ENCODE data around the gene SOWAHA.

DNA sequence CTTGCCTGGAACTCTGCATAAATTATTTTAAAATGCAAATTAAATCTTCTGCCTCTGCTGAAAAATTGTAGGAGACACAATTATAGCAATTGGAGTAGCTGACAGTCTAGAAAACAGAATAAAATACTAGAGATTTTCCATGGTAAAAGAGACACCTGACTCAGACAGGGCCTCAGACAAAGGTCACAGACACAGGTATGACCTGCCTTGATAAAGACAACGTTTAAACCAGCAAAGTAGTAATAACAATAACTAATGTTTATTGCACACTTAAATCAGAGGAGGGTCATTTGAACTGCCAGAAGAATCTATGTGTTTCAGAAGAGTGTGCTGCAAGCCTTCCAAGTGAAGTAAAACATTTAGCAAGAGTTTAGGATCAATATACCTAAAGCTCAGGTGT lies 3.9 kb downstream of the SOWAHA start:
- no peak for TF ChIP-seq CTCF (IDR thresholded peaks at IDR 0.05; ENCODE audit: extremely low read depth in 1 of 2, insufficient read depth in 1 of 2, low read depth in 1 of 2, low read length in 2 of 2)
- no peak for TF ChIP-seq POLR2A (IDR thresholded peaks at IDR 0.05; ENCODE audit: low read depth, low read length)
- no peak for TF ChIP-seq EZH2 (IDR thresholded peaks at IDR 0.05; ENCODE audit: borderline replicate concordance, low read depth, low read length, severe bottlenecking)
- TF ChIP-seq MYC (IDR thresholded peaks at IDR 0.05; ENCODE audit: low read depth, low read length): no peak
- TF ChIP-seq POLR2AphosphoS5 (IDR thresholded peaks at IDR 0.05; ENCODE audit: insufficient read depth, low read depth, low read length): no peak
- no peak for TF ChIP-seq MAX (IDR thresholded peaks at IDR 0.05; ENCODE audit: insufficient read depth, insufficient read length)
- TF ChIP-seq FOS (IDR thresholded peaks at IDR 0.05; ENCODE audit: borderline replicate concordance, insufficient read depth, low read length): no peak

Data from endothelial cell of umbilical vein (primary cell).